GM23338 (cell line): ENCODE measurements around the gene BRI3BP.

Experiments used
- TF ChIP-seq, protein P1 (sequence below), 2 experiments: fragments of 200-600 bp in 1 of 2; sonication (generic) in 1 of 2; conservative IDR thresholded peaks; 2 replicates each; pipeline versions ENCODE4 v1.5.1 to v1.6.1; 2016 to 2017; ENCODE audit warnings: antibody characterized with exemption in 2 of 2, low read depth in 2 of 2, mild to moderate bottlenecking in 2 of 2, moderate library complexity in 1 of 2
- TF ChIP-seq, protein P2 (sequence below): IDR thresholded peaks from one replicate; pipeline ENCODE4 v1.6.1; 2018; ENCODE audit warnings: antibody characterized with exemption; ENCODE audit not compliant: unreplicated experiment

DNA sequence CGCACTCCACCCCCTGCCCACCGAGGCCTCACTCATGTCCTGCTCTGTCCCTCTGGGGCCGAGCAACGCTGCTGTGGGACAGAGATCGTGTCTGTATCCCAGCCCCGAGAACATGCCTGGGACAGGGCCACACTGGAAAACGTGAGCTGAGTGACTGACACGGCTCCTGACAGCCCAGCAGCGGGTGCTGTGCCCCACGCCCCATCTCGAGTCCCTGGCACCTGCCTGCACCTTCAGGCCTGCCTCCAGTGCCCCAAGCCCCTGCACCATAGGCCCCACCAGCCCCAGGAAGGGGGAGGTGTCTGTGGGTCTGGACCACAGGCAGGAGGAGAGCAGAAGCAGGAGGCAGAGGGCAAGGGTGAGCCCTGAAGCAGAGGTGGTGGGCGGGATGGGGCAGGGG, 44.4 kb upstream of the BRI3BP start:
- TF ChIP-seq, protein P1, sequence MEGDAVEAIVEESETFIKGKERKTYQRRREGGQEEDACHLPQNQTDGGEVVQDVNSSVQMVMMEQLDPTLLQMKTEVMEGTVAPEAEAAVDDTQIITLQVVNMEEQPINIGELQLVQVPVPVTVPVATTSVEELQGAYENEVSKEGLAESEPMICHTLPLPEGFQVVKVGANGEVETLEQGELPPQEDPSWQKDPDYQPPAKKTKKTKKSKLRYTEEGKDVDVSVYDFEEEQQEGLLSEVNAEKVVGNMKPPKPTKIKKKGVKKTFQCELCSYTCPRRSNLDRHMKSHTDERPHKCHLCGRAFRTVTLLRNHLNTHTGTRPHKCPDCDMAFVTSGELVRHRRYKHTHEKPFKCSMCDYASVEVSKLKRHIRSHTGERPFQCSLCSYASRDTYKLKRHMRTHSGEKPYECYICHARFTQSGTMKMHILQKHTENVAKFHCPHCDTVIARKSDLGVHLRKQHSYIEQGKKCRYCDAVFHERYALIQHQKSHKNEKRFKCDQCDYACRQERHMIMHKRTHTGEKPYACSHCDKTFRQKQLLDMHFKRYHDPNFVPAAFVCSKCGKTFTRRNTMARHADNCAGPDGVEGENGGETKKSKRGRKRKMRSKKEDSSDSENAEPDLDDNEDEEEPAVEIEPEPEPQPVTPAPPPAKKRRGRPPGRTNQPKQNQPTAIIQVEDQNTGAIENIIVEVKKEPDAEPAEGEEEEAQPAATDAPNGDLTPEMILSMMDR (conservative IDR thresholded peaks at IDR 0.05; ENCODE audit: low read depth in 2 of 2): no peak
- TF ChIP-seq, protein P2, sequence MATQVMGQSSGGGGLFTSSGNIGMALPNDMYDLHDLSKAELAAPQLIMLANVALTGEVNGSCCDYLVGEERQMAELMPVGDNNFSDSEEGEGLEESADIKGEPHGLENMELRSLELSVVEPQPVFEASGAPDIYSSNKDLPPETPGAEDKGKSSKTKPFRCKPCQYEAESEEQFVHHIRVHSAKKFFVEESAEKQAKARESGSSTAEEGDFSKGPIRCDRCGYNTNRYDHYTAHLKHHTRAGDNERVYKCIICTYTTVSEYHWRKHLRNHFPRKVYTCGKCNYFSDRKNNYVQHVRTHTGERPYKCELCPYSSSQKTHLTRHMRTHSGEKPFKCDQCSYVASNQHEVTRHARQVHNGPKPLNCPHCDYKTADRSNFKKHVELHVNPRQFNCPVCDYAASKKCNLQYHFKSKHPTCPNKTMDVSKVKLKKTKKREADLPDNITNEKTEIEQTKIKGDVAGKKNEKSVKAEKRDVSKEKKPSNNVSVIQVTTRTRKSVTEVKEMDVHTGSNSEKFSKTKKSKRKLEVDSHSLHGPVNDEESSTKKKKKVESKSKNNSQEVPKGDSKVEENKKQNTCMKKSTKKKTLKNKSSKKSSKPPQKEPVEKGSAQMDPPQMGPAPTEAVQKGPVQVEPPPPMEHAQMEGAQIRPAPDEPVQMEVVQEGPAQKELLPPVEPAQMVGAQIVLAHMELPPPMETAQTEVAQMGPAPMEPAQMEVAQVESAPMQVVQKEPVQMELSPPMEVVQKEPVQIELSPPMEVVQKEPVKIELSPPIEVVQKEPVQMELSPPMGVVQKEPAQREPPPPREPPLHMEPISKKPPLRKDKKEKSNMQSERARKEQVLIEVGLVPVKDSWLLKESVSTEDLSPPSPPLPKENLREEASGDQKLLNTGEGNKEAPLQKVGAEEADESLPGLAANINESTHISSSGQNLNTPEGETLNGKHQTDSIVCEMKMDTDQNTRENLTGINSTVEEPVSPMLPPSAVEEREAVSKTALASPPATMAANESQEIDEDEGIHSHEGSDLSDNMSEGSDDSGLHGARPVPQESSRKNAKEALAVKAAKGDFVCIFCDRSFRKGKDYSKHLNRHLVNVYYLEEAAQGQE: no peak
